ENCODE results near the gene AKR1C4. TPM values are rescaled to one million over a fixed set of nuclear protein-coding genes. Genes with fewer than 3 reads are reported as not detected.
A peak's percentile ranks its signal among the peaks of the same experiment; 100 is the strongest.

AKR1C4 gene
- total and polyA plus RNA-seq, 4 experiments from 2014 or later: not detected

DNA sequence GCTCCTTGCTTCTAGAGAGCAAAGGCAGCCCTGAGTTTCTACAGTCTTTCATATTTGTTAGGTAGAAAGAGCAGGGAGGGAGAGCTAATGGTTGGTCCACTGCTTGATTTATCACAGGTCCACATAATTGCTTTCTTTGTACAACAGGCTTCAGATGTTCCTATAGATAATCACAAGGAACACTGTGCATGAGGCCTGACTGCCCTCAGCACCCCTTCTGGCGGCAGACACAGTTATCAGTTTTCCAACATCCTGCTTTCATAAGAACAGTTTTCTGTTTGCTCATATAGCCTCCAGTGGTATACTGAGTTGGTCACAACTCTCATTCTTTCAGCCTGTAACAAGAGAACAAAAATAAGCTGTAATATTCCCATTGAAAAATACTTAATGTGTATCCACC, 69.7 kb downstream of the AKR1C4 start:
- DNase-seq: no peak
- Histone ChIP-seq H3K4me3 (ENCODE audit: low read length in 2 of 2) (no peak overlapping the region), H3K9me3 (ENCODE audit: control insufficient read depth in 1 of 2, low read length in 2 of 2) (no peaks in the 10 kb centered on the region), H3K4me1 (ENCODE audit: insufficient read depth, low read length) (peaks cover under 1% of the 10 kb centered on the region), H3K36me3 (ENCODE audit: insufficient read depth, low read length) (no peaks in the 10 kb centered on the region), H3K27me3 (ENCODE audit: insufficient read depth, low read length) (no peaks in the 10 kb centered on the region), H3K27ac (ENCODE audit: low read depth, low read length) (no peak overlapping the region)
- Mint-ChIP-seq H3K9me3 (peaks cover 0 to 30% (median 11%) of the 10 kb centered on the region in 8 donors), H3K4me1 (peaks cover 0 to 12% (median 2%) of the 10 kb centered on the region in 4 donors), H3K27ac (no peak overlapping the region), H3K36me3 (peaks cover 29 to 49% of the 10 kb centered on the region in 2 donors), H3K27me3 (no peaks in the 10 kb centered on the region), H3K4me3 (no peak overlapping the region)
- ChIA-PET POLR2A (ENCODE audit: partially characterized antibody) (no interaction called here), CTCF (ENCODE audit: partially characterized antibody) (no interaction called here)
- intact Hi-C loops (cut with micrococcal nuclease): no loop called here

- Histone ChIP-seq H3K9me3 (ENCODE audit: control insufficient read depth in 1 of 2, low read length in 2 of 2) (no peaks in the 10 kb centered on the region), H3K27me3 (ENCODE audit: insufficient read depth, low read length) (no peaks in the 10 kb centered on the region), H3K4me3 (ENCODE audit: low read length in 2 of 2) (no peak overlapping the region), H3K27ac (ENCODE audit: low read depth, low read length) (no peak overlapping the region), H3K4me1 (ENCODE audit: insufficient read depth, low read length) (peaks cover 5% of the 10 kb centered on the region), H3K36me3 (ENCODE audit: insufficient read depth, low read length) (no peaks in the 10 kb centered on the region)
- intact Hi-C loops (cut with micrococcal nuclease): no loop called here
- ChIA-PET POLR2A (ENCODE audit: partially characterized antibody) (no interaction called here), CTCF (ENCODE audit: partially characterized antibody) (interaction anchor here (1.0 kb wide), 1 partner anchor 17 kb away, joined by 4 read pairs; no protein-coding TSS in a partner anchor)
- peaks cover 30 to 52% of the 10 kb centered on the region in 2 donors for H3K36me3 Mint-ChIP-seq
- H3K27me3 Mint-ChIP-seq: no peaks in the 10 kb centered on the region
- H3K9me3 Mint-ChIP-seq: peaks cover 0 to 30% (median 11%) of the 10 kb centered on the region in 8 donors
- DNase-seq: no peak
- no peak overlapping the region for H3K27ac Mint-ChIP-seq
- no peak overlapping the region for H3K4me3 Mint-ChIP-seq
- H3K4me1 Mint-ChIP-seq: peaks cover 3 to 16% (median 6%) of the 10 kb centered on the region in 4 donors
Measured at GRCh38 chr10:5266804-5267203, 70.2 kb downstream of the AKR1C4 start.

- Mint-ChIP-seq H3K27me3 (no peaks in the 10 kb centered on the region), H3K27ac (peak overlapping the region in 1 of 7 donors; percentile 26), H3K9me3 (peaks cover 0 to 30% (median 10%) of the 10 kb centered on the region in 8 donors), H3K4me1 (peaks cover 8 to 24% (median 18%) of the 10 kb centered on the region in 4 donors), H3K36me3 (peaks cover 30 to 57% of the 10 kb centered on the region in 2 donors), H3K4me3 (no peak overlapping the region)
- H3K36me3 ChIP-seq (ENCODE audit: insufficient read depth, low read length): no peaks in the 10 kb centered on the region
- no peaks in the 10 kb centered on the region for H3K9me3 ChIP-seq (ENCODE audit: control insufficient read depth in 1 of 2, low read length in 2 of 2)
- no peak overlapping the region for H3K27ac ChIP-seq (ENCODE audit: low read depth, low read length)
- no peak overlapping the region for H3K4me3 ChIP-seq (ENCODE audit: low read length in 2 of 2)
- no peak for DNase-seq
- ChIA-PET CTCF (ENCODE audit: partially characterized antibody) (no interaction called here), POLR2A (ENCODE audit: partially characterized antibody) (no interaction called here)
- H3K4me1 ChIP-seq (ENCODE audit: insufficient read depth, low read length): peaks cover 11% of the 10 kb centered on the region
- no peaks in the 10 kb centered on the region for H3K27me3 ChIP-seq (ENCODE audit: insufficient read depth, low read length)
- intact Hi-C loops (cut with micrococcal nuclease): no loop called here
Measured at GRCh38 chr10:5268234-5268633, 71.6 kb downstream of the AKR1C4 start.

Other genes starting within 250 kb of the AKR1C4 start
- gene AKR1C1, start 233.4 kb upstream of the AKR1C4 start, total RNA-seq: 1 to 10 TPM; 1.7 to 1.9 TPM
- gene AKR1C1, start 233.4 kb upstream of the AKR1C4 start, polyA plus RNA-seq: 1 to 10 TPM in 1 of 2 donors, under 1 TPM in 1; 0.08 to 1.1 TPM
- not detected for gene AKR1C2, start 193.0 kb upstream of the AKR1C4 start, total RNA-seq
- not detected for gene AKR1C2, start 193.0 kb upstream of the AKR1C4 start, polyA plus RNA-seq
- 1 to 10 TPM; 3.4 to 4.0 TPM for gene AKR1C3, start 102.4 kb upstream of the AKR1C4 start, total RNA-seq
- gene AKR1C3, start 102.4 kb upstream of the AKR1C4 start, polyA plus RNA-seq: 10 to 100 TPM in 1 of 2 donors, 1 to 10 TPM in 1; 6.3 to 19.4 TPM
- 1 to 10 TPM; 8.5 to 9.2 TPM for gene AKR1C8, start 11.7 kb upstream of the AKR1C4 start, total RNA-seq
- gene AKR1C8, start 11.7 kb upstream of the AKR1C4 start, polyA plus RNA-seq: not detected
- not detected for gene UCN3, start 168.1 kb downstream of the AKR1C4 start, total RNA-seq
- not detected for gene UCN3, start 168.1 kb downstream of the AKR1C4 start, polyA plus RNA-seq
- not detected for gene TUBAL3, start 208.0 kb downstream of the AKR1C4 start, total RNA-seq
- gene TUBAL3, start 208.0 kb downstream of the AKR1C4 start, polyA plus RNA-seq: not detected
- gene NET1, start 215.7 kb downstream of the AKR1C4 start, total RNA-seq: 10 to 100 TPM; 14.0 to 16.4 TPM
- gene NET1, start 215.7 kb downstream of the AKR1C4 start, polyA plus RNA-seq: 1 to 10 TPM; 5.4 to 7.0 TPM